22Rv1 (cell line): Measurements from ENCODE around the gene FAM174B.
A peak's percentile ranks its signal among the peaks of the same experiment; 100 is the strongest.

ENCODE experiments used
- H3K27ac ChIP-seq: fragments of 450-650 bp; 2 replicates; pipeline ENCODE4 v1.5.1; 2017
- ZFX ChIP-seq: fragments of 450-650 bp; IDR thresholded peaks from 2 replicates; pipeline ENCODE4 v1.6.1; 2017; ENCODE audit warnings: antibody characterized with exemption, borderline replicate concordance
- TF ChIP-seq, protein P1 (sequence below): fragments of 450-650 bp; IDR thresholded peaks from 2 replicates; pipeline ENCODE4 v1.5.1; 2017; ENCODE audit warnings: mild to moderate bottlenecking

Gene FAM174B

DNA sequence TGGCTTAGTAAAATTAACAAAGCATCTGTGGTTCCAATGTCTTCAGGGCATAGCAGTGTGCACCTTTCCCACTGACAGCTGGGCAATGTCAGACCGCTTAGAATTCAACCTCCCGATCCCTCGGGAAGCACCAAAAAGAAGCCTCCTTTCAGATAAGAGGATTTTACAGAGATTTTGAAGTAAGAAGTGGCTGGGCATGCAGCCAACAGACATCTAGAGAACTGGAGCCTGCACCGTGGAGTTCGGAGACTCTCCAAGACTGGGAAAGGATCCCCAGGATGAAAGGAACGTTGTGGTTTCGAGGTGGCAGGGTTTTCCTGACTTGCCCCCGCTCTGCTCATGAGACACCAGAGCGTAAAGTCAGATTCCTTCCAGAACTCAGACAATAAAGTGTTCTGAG is 5.3 kb downstream of the FAM174B start:
- H3K27ac ChIP-seq = no peak overlapping the region
- TF ChIP-seq, protein P1, sequence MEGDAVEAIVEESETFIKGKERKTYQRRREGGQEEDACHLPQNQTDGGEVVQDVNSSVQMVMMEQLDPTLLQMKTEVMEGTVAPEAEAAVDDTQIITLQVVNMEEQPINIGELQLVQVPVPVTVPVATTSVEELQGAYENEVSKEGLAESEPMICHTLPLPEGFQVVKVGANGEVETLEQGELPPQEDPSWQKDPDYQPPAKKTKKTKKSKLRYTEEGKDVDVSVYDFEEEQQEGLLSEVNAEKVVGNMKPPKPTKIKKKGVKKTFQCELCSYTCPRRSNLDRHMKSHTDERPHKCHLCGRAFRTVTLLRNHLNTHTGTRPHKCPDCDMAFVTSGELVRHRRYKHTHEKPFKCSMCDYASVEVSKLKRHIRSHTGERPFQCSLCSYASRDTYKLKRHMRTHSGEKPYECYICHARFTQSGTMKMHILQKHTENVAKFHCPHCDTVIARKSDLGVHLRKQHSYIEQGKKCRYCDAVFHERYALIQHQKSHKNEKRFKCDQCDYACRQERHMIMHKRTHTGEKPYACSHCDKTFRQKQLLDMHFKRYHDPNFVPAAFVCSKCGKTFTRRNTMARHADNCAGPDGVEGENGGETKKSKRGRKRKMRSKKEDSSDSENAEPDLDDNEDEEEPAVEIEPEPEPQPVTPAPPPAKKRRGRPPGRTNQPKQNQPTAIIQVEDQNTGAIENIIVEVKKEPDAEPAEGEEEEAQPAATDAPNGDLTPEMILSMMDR = no peak
- no peak for TF ChIP-seq ZFX

DNA sequence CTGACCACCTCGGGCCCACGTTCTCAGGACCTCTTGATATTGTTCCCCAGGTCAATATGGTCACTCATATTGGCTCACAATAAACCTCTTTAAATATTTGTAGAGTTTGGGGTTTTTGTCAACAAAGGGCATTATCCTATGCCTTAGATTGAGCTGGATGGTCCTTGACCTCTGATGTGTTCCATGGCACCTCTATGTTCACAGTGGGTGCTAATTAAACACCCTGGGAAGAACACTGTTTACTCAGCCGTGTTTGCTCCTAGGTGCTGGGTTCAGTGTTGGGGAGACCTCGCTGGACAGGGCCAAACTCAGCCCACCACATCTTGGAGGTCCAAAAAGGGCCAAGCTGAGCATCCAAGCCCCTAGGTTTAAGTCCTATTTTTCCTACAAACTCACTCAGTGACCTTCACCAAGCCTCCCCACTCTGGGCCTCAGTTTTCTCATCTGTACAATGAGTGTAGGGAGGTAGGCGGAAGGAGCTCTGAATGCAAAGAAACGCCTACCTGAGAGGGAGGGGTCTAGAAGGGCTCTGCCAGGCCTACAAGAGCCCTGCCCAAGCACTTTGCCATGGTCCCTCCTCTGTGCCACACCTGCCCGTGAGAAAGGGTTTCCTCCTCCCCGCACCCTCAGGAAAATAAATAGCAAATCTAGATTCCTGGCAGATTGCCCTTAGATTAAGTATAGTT is 7.2 kb downstream of the FAM174B start:
- no peak overlapping the region for H3K27ac ChIP-seq
- TF ChIP-seq, protein P1 = no peak
- no peak for TF ChIP-seq ZFX

DNA sequence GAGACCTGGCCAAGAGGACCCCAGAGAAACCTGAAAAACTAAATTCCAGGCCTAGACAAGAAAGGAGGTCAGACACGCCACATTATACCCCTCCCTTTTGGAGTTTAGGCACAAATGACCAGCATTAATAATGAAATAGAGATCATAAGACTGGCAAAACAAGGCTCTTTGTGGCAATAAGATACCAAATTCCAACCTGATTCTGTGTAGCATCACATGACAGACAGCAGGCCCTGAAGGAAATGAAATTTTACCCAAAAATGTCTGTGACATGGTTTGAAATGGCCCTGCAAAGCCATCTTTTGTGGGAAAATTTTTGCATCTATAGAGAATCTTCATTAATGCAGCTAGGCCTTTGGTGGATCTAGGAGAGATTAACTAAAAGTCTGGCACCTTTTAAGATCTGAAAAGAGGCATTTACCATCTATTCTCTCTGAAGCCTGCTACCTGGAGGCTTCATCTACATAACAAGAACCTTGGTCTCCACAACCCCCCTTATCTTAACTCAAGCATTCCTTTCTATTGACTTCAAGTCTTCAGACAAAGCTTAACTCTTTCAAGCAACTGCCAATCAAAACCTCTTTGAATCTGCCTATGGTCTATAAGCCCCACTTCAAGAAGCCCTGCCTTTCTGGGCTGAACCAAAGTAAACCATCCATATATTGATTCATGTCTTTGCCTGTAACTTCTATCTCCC is 8.0 kb downstream of the FAM174B start:
- TF ChIP-seq, protein P1 = no peak
- no peak for TF ChIP-seq ZFX
- no peak overlapping the region for H3K27ac ChIP-seq

DNA sequence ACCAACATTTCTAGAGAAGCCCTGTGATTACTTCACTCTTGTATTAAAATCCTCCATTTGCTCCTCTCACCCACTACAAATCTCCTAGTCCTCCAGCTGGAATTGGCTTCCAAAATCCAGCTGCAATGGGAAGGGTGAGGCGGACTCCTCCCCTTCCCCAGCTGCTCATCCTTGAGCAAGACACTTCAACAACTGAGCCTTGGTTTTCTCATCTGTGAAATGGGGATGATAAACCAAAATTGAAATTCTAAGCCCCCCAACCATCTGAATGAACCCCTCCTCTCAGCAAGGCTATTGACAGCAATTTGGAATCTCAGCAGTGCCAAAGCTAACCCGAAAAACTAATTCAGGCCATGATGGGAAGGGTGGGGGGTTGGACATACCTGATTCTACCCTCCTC is 9.4 kb downstream of the FAM174B start:
- TF ChIP-seq ZFX = no peak
- TF ChIP-seq, protein P1 = no peak
- H3K27ac ChIP-seq = no peak overlapping the region

DNA sequence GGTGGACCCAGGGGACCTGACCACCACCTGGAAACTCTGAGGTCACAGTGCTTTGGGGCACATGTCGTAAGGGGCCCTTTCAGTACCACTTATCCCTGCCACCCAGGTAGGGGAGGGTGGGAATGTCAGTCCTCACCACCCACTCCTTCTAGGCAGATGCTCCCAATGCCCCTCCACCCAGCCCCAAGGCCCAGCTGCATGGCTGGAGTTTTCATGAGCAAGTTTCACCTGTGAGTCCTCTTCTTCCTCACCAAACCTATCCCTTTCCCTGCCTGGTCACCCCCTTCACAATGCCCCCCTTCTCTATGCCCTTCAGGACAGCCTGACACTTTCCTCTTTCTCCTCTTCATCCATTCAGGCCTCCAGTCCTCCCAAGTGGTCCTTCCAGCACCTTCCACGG is 9.8 kb downstream of the FAM174B start:
- peak overlapping the region; percentile 62 for H3K27ac ChIP-seq
- TF ChIP-seq, protein P1 = no peak
- TF ChIP-seq ZFX = no peak

DNA sequence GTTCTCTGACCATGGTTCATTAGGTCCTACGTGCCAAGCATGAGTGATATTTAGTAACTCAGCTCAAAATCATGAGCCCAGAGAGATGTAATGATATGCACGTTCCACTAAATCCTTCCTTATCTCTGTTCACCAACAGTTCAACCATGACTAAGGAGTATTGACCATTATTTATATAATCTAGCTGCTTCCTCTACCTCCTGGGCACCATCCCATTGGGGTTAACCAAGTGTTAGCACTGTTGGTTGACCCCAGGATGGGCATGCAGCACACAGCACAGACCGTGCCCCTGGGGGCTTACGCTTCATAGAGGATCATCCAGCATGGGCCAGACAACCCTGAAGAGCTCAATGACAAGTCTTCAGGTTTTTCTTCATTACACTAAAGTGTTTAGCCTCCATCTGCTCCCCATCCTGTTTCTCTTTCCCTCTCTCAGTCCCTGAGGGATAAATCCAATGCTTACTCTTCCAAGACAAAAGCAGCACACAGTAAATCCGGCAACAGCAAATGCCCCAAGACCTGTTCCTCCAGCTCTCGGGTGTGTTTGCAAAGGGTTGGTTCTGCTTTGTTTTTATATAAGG is 10.4 kb downstream of the FAM174B start:
- TF ChIP-seq, protein P1 = no peak
- TF ChIP-seq ZFX = no peak

More for the DNA sequence above, 10.4 kb downstream of the FAM174B start:
- H3K27ac ChIP-seq = peak overlapping the region; percentile 62
